ENCODE results near the gene TANC1. TPM values are rescaled to one million over a fixed set of nuclear protein-coding genes. Genes with fewer than 3 reads are reported as not detected.

Gene TANC1
- total and polyA plus RNA-seq, 2 experiments from 2014 or later, result 2.8 to 9.5 TPM

GRCh38 chr2:159226059-159226461 lies 257.6 kb downstream of the TANC1 start:
- H2AFZ ChIP-seq, result no peak overlapping the region
- no peaks in the 10 kb centered on the region for H3K4me1 ChIP-seq (ENCODE audit: insufficient read depth)
- H3K36me3 ChIP-seq (ENCODE audit: insufficient read depth), result no peaks in the 10 kb centered on the region
- Mint-ChIP-seq H3K9me3 (no peaks in the 10 kb centered on the region), H3K27ac (no peak overlapping the region), H3K27me3 (ENCODE audit: insufficient read depth, low read depth, poor library complexity) (peaks cover 7% of the 10 kb centered on the region), H3K36me3 (ENCODE audit: low read depth) (peaks cover 8% of the 10 kb centered on the region; the same call in 2 of the 3 replicates), H3K4me1 (no peaks in the 10 kb centered on the region), H3K4me3 (no peak overlapping the region)
- H4K20me1 ChIP-seq (replicated peaks; ENCODE audit: insufficient read depth), result peaks cover 10% of the 10 kb centered on the region
- no peaks in the 10 kb centered on the region for H3K27me3 ChIP-seq (ENCODE audit: insufficient read depth)
- DNase-seq (ENCODE audit: low spot score), result no peak
- ATAC-seq, result no peak
- no peak overlapping the region for H3K27ac ChIP-seq (ENCODE audit: low read depth)
- H3K79me2 ChIP-seq (replicated peaks; ENCODE audit: insufficient read depth), result no peaks in the 10 kb centered on the region
- H3F3A ChIP-seq (replicated peaks; ENCODE audit: low read depth), result no peaks in the 10 kb centered on the region
- TF ChIP-seq POLR2AphosphoS5 (IDR thresholded peaks at IDR 0.05; ENCODE audit: low read depth) (no peak), CREB1 (CRISPR knock-in tag; IDR thresholded peaks at IDR 0.05; ENCODE audit: low read depth) (no peak), EZH2 (IDR thresholded peaks at IDR 0.05; ENCODE audit: low read depth, unreplicated experiment) (no peak), ETS1 (IDR thresholded peaks at IDR 0.05) (no peak)
- no peak overlapping the region for H3K4me3 ChIP-seq
- H3K9me2 ChIP-seq (ENCODE audit: insufficient read depth), result no peaks in the 10 kb centered on the region
- no peak overlapping the region for H3K4me2 ChIP-seq

DNA sequence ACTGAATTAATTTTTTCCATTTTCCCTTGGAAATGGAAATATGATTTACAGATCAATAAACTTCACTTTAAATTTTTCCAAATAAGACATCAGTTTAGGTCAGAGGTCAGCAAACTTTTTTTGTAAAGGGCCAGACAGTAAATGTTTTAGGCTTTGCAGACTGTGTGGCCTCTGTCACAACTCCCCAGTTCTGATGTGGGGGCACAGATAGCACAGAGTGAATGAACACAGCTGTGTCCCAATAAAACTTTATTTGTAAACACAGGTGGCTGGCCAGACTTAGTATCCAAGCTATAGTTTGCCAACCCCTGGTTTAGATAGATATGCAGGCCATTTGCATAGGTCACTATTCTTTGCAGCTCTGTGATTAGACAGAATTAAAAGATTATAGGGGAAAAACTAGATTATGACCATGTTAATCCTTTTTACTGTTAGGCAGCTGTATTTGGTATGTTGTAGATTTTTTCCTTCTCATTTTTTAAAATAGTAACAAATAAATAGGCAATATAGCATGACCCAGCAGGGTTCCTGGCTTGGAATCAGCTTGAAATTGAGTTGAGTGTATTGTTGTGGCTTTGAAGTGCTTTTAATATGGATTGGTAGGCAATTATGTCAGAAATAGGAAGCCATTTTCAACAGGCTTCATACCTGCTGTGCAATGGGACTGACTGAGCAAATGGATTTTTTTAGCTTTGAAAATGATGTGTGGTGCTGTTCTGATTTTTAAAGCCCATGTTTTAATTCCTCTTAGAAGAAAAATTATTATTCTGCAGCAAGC lies 258.4 kb downstream of the TANC1 start:
- Histone ChIP-seq H3K79me2 (replicated peaks; ENCODE audit: insufficient read depth) (no peaks in the 10 kb centered on the region), H3F3A (replicated peaks; ENCODE audit: low read depth) (no peaks in the 10 kb centered on the region), H3K4me2 (no peak overlapping the region), H3K27me3 (ENCODE audit: insufficient read depth) (no peaks in the 10 kb centered on the region), H4K20me1 (replicated peaks; ENCODE audit: insufficient read depth) (peaks cover 5% of the 10 kb centered on the region; the same call in 1 of the 2 replicates), H3K4me1 (ENCODE audit: insufficient read depth) (no peaks in the 10 kb centered on the region), H3K36me3 (ENCODE audit: insufficient read depth) (no peaks in the 10 kb centered on the region), H3K27ac (ENCODE audit: low read depth) (no peak overlapping the region), H3K9me2 (ENCODE audit: insufficient read depth) (no peaks in the 10 kb centered on the region), H2AFZ (no peak overlapping the region), H3K4me3 (no peak overlapping the region)
- no peak overlapping the region for H3K27ac Mint-ChIP-seq
- no peaks in the 10 kb centered on the region for H3K4me1 Mint-ChIP-seq
- no peak overlapping the region for H3K4me3 Mint-ChIP-seq
- no peak for DNase-seq (ENCODE audit: low spot score)
- H3K9me3 Mint-ChIP-seq, result no peaks in the 10 kb centered on the region
- no peak for ATAC-seq
- TF ChIP-seq ZNF114 (CRISPR knock-in tag; IDR thresholded peaks at IDR 0.05) (no peak), JUNB (IDR thresholded peaks at IDR 0.05; ENCODE audit: unreplicated experiment) (no peak), STAT1 (IDR thresholded peaks at IDR 0.05; ENCODE audit: unreplicated experiment) (no peak)
- TF ChIP-seq, protein P1, sequence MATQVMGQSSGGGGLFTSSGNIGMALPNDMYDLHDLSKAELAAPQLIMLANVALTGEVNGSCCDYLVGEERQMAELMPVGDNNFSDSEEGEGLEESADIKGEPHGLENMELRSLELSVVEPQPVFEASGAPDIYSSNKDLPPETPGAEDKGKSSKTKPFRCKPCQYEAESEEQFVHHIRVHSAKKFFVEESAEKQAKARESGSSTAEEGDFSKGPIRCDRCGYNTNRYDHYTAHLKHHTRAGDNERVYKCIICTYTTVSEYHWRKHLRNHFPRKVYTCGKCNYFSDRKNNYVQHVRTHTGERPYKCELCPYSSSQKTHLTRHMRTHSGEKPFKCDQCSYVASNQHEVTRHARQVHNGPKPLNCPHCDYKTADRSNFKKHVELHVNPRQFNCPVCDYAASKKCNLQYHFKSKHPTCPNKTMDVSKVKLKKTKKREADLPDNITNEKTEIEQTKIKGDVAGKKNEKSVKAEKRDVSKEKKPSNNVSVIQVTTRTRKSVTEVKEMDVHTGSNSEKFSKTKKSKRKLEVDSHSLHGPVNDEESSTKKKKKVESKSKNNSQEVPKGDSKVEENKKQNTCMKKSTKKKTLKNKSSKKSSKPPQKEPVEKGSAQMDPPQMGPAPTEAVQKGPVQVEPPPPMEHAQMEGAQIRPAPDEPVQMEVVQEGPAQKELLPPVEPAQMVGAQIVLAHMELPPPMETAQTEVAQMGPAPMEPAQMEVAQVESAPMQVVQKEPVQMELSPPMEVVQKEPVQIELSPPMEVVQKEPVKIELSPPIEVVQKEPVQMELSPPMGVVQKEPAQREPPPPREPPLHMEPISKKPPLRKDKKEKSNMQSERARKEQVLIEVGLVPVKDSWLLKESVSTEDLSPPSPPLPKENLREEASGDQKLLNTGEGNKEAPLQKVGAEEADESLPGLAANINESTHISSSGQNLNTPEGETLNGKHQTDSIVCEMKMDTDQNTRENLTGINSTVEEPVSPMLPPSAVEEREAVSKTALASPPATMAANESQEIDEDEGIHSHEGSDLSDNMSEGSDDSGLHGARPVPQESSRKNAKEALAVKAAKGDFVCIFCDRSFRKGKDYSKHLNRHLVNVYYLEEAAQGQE (IDR thresholded peaks at IDR 0.05; ENCODE audit: unreplicated experiment), result no peak
- peaks cover 7% of the 10 kb centered on the region for H3K27me3 Mint-ChIP-seq (ENCODE audit: insufficient read depth, low read depth, poor library complexity)
- peaks cover 8% of the 10 kb centered on the region; the same call in 2 of the 3 replicates for H3K36me3 Mint-ChIP-seq (ENCODE audit: low read depth)
